ENCODE data around the gene C19orf85. TPM values are rescaled to one million over a fixed set of nuclear protein-coding genes. Genes with fewer than 3 reads are reported as not detected.

C19orf85 gene
- total RNA-seq, 4 donors from 2014 or later, result not detected

- no peak for TF ChIP-seq CTCF (IDR thresholded peaks at IDR 0.05; ENCODE audit: low read depth)
These were observed 14.5 kb upstream of the C19orf85 start for GRCh38 chr19:55479045-55479444.

- no peak for TF ChIP-seq CTCF (IDR thresholded peaks at IDR 0.05; ENCODE audit: low read depth)
These were observed 13.8 kb upstream of the C19orf85 start for GRCh38 chr19:55478364-55478763.

- no peak for TF ChIP-seq CTCF (IDR thresholded peaks at IDR 0.05; ENCODE audit: low read depth)
These were observed 13.4 kb upstream of the C19orf85 start for GRCh38 chr19:55477905-55478304.

- TF ChIP-seq CTCF (IDR thresholded peaks at IDR 0.05; ENCODE audit: low read depth), result no peak
These were observed 11.7 kb upstream of the C19orf85 start, which contains the start of gene ZNF628 for GRCh38 chr19:55476100-55476775. Gene ZNF628 (plus strand): TSS chr19:55476617. CDS start chr19:55479911, 3,294 bp downstream.

GRCh38 chr19:55474269-55475265, 10.0 kb upstream of the C19orf85 start:
- no peak for TF ChIP-seq CTCF (IDR thresholded peaks at IDR 0.05; ENCODE audit: low read depth)

GRCh38 chr19:55473225-55474012, 8.9 kb upstream of the C19orf85 start:
- no peak for TF ChIP-seq CTCF (IDR thresholded peaks at IDR 0.05; ENCODE audit: low read depth)
